SK-N-SH (cell line): ENCODE results near the gene DHRS9. TPM values are rescaled to one million over a fixed set of nuclear protein-coding genes. Genes with fewer than 3 reads are reported as not detected.

Experiments
- CTCF ChIA-PET: fragments of 300-600, 350-600 bp; formaldehyde crosslinking; extraction: SDS; loops from one replicate; lab custom pipeline; 2021; lab: Yijun Ruan, JAX
- POLR2A ChIA-PET: fragments of 350-600 bp; sonication (Branson Sonifier 250); formaldehyde crosslinking; extraction: SDS; loops from one replicate; lab custom pipeline; 2020; ENCODE audit warnings: antibody characterized with exemption, inconsistent platforms; lab: Yijun Ruan, JAX
- DNase-seq: peaks from one replicate; pipeline ENCODE4 v3.0.0; 2012
- H2AFZ ChIP-seq: fragments of 200-600 bp; sonication (generic); 2 replicates; pipeline ENCODE4 v1.8.1; 2016; ENCODE audit warnings: antibody characterized with exemption, mild to moderate bottlenecking, low read depth
- H3F3A ChIP-seq: fragments of 200-600 bp; sonication (generic); replicated peaks from 2 replicates; pipeline ENCODE3; 2016; ENCODE audit warnings: antibody characterized with exemption, mild to moderate bottlenecking; ENCODE audit not compliant: insufficient read depth
- H3K27ac ChIP-seq, 2 experiments: fragments of 200-500 bp in 1 of 2; fragments of 200-600 bp in 1 of 2; sonication (Bioruptor generic) in 1 of 2; sonication (generic), shearing (Covaris generic) in 1 of 2; 2 replicates each; pipeline versions ENCODE4 v1.5.1 to v1.6.1; 2014 to 2016; ENCODE audit warnings: low read depth in 2 of 2, inconsistent platforms in 1 of 2, low read length in 1 of 2, mild to moderate bottlenecking in 1 of 2, mixed read lengths in 1 of 2
- H3K27me3 ChIP-seq: fragments of 200-600 bp; sonication (generic), shearing (Covaris generic); 2 replicates; pipeline ENCODE4 v1.6.1; 2016; ENCODE audit warnings: mixed run types; ENCODE audit not compliant: insufficient read depth
- H3K36me3 ChIP-seq, 2 experiments: fragments of 200-500 bp in 1 of 2; fragments of 200-600 bp in 1 of 2; sonication (Bioruptor generic) in 1 of 2; sonication (generic) in 1 of 2; replicated peaks in 1 of 2; 2 replicates each; pipeline versions ENCODE3 to v1.5.1; 2014 to 2016; ENCODE audit warnings: low read length in 1 of 2, mild to moderate bottlenecking in 1 of 2; ENCODE audit not compliant: insufficient read depth in 2 of 2, control insufficient read depth in 1 of 2
- H3K4me1 ChIP-seq, 2 experiments: fragments of 200-500 bp in 1 of 2; fragments of 200-600 bp in 1 of 2; sonication (Bioruptor generic) in 1 of 2; sonication (generic), shearing (Covaris generic) in 1 of 2; 2 replicates each; pipeline versions ENCODE4 v1.5.1 to v1.6.1; 2014 to 2016; ENCODE audit warnings: low read depth in 1 of 2, low read length in 1 of 2, mixed run types in 1 of 2; ENCODE audit not compliant: insufficient read depth in 2 of 2, control insufficient read depth in 1 of 2
- H3K4me2 ChIP-seq: fragments of 200-600 bp; sonication (generic), shearing (Covaris generic); 2 replicates; pipeline ENCODE4 v1.6.1; 2017; ENCODE audit warnings: mixed run types
- H3K4me3 ChIP-seq, 2 experiments: fragments of 200-500 bp in 1 of 2; fragments of 200-600 bp in 1 of 2; sonication (Bioruptor generic) in 1 of 2; sonication (generic), shearing (Covaris generic) in 1 of 2; 2 replicates each; pipeline versions ENCODE4 v1.5.1 to v1.8.1; 2014 to 2016; ENCODE audit warnings: low read depth in 2 of 2, inconsistent platforms in 1 of 2, low read length in 1 of 2, mild to moderate bottlenecking in 1 of 2, mixed read lengths in 1 of 2, moderate library complexity in 1 of 2
- H3K79me2 ChIP-seq: fragments of 200-600 bp; sonication (generic); 2 replicates; pipeline ENCODE4 v1.8.1; 2017; ENCODE audit warnings: mild to moderate bottlenecking; ENCODE audit not compliant: insufficient read depth
- H3K9ac ChIP-seq: fragments of 200-600 bp; sonication (generic); 2 replicates; pipeline ENCODE4 v1.6.1; 2017; ENCODE audit warnings: mixed run types
- H3K9me2 ChIP-seq: fragments of 200-600 bp; sonication (generic); 2 replicates; pipeline ENCODE4 v1.6.1; 2017; ENCODE audit warnings: mixed run types
- H3K9me3 ChIP-seq: fragments of 200-600 bp; sonication (generic); 2 replicates; pipeline ENCODE4 v1.6.1; 2017; ENCODE audit warnings: mixed run types, mild to moderate bottlenecking, moderate library complexity
- H4K20me1 ChIP-seq: fragments of 200-600 bp; sonication (generic); 2 replicates; pipeline ENCODE4 v1.6.1; 2017; ENCODE audit warnings: mild to moderate bottlenecking, mixed run types; ENCODE audit not compliant: insufficient read depth
- CHD2 ChIP-seq: fragments of 150-350 bp; IDR thresholded peaks from 2 replicates; pipeline ENCODE4 v1.6.1; 2018; ENCODE audit warnings: low read length; ENCODE audit not compliant: partially characterized antibody
- EP300 ChIP-seq, 2 experiments: IDR thresholded peaks; 2 replicates each; pipeline versions ENCODE4 v1.4.0 to v1.6.1; 2012; ENCODE audit warnings: borderline replicate concordance in 1 of 2, low read depth in 1 of 2, low read length in 1 of 2
- GATA2 ChIP-seq: sonication (generic); formaldehyde crosslinking; IDR thresholded peaks from 2 replicates; pipeline ENCODE4 v1.5.0; 2020; ENCODE audit warnings: mild to moderate bottlenecking, missing genetic modification reagents
- RXRA ChIP-seq: IDR thresholded peaks from 2 replicates; pipeline ENCODE4 v1.4.0; 2012; ENCODE audit warnings: low read depth, mild to moderate bottlenecking, borderline replicate concordance
- SMC3 ChIP-seq: IDR thresholded peaks from 2 replicates; pipeline ENCODE4 v1.6.1; 2012; ENCODE audit warnings: low read depth, low read length, improper control_type of control experiment
- TAF1 ChIP-seq: IDR thresholded peaks from 2 replicates; pipeline ENCODE4 v1.6.1; 2012; ENCODE audit warnings: low read depth, mild to moderate bottlenecking, low read length, moderate library complexity, borderline replicate concordance
- TCF12 ChIP-seq: IDR thresholded peaks from 2 replicates; pipeline ENCODE4 v1.4.0; 2012
- WGBS: methylation state at CpG from one replicate; pipeline ENCODE4 v1.1.6; 2017; ENCODE audit warnings: low lambda C conversion rate; 5-methylcytosine and 5-hydroxymethylcytosine counted together
- polyA plus RNA-seq, 3 experiments: library from polyadenylated mRNA; depleted of rRNA; stranded (reverse); fragments of >200 nt; gene quantifications; 2 replicates each; pipeline ENCODE4 v1.2.3, GENCODE V29; 2012
- TF ChIP-seq, protein P1 (sequence below): IDR thresholded peaks from 2 replicates; pipeline ENCODE4 v1.6.1; 2012; ENCODE audit warnings: mild to moderate bottlenecking, low read depth, low read length, moderate library complexity
- TF ChIP-seq, protein P2 (sequence below): fragments of 150-350 bp; IDR thresholded peaks from 2 replicates; pipeline ENCODE4 v1.6.1; 2017; ENCODE audit warnings: antibody characterized with exemption, low read length, low read depth, borderline replicate concordance

The DHRS9 gene
- polyA plus RNA-seq, 1 of the 3 experiments (the other 2 are of a cell fraction) = not detected

DNA sequence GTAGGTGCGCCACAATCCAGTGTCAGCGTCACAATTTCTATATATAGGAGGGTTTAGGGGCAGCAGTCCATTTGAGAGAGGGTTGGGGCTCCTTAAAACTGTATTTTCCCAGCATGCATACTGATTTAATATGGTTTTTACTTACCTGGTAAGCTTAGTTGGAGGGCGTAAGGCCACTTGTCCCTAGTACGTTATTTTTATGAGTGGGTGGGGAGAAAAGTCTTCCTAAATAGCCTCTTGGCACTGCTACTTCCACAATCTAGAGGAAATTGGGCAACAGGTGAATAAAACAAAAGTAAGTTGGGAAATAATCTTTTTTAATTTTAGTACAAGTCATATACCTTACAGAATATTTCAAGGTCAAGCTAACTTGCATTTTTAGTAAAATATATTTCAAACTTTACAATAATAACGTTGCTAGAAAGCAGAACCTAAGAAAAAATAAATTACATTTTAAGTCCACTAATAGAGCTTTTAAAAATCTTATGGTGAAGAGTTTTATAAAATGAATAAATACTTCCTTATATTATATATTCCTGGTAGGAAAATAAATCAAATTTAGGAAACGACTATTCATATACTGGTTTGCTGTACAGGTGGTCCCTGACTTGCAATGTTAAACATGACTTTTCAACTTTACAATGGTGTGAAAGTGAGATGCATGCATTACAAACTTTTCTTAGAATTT lies 20.9 kb downstream of the DHRS9 start (continued):
- TF ChIP-seq, protein P1, sequence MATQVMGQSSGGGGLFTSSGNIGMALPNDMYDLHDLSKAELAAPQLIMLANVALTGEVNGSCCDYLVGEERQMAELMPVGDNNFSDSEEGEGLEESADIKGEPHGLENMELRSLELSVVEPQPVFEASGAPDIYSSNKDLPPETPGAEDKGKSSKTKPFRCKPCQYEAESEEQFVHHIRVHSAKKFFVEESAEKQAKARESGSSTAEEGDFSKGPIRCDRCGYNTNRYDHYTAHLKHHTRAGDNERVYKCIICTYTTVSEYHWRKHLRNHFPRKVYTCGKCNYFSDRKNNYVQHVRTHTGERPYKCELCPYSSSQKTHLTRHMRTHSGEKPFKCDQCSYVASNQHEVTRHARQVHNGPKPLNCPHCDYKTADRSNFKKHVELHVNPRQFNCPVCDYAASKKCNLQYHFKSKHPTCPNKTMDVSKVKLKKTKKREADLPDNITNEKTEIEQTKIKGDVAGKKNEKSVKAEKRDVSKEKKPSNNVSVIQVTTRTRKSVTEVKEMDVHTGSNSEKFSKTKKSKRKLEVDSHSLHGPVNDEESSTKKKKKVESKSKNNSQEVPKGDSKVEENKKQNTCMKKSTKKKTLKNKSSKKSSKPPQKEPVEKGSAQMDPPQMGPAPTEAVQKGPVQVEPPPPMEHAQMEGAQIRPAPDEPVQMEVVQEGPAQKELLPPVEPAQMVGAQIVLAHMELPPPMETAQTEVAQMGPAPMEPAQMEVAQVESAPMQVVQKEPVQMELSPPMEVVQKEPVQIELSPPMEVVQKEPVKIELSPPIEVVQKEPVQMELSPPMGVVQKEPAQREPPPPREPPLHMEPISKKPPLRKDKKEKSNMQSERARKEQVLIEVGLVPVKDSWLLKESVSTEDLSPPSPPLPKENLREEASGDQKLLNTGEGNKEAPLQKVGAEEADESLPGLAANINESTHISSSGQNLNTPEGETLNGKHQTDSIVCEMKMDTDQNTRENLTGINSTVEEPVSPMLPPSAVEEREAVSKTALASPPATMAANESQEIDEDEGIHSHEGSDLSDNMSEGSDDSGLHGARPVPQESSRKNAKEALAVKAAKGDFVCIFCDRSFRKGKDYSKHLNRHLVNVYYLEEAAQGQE = no peak
- no peak for TF ChIP-seq SMC3
- TF ChIP-seq, all 33 proteins: peak for 0

DNA sequence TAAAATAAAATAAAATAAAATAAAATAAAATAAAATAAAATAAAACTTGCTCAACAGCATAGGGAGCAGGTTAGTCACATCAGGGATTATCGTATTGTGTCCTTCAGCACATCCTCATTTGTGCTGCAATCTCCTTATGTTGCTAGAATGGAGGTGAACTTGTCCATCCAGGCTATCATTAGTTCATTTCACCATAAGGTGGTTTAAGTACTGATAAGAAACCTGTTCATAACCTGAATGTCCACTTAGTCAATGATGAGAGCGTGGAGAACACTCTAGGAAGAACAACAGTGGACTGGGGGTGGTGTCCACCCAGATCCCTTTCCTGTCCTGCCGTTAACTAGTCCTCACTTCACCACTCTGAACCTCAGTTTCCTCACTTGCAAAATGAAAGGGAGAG lies 21.9 kb downstream of the DHRS9 start:
- H3K79me2 ChIP-seq = no peaks in the 10 kb centered on the region
- H3K4me3 ChIP-seq = no peak overlapping the region
- ChIA-PET POLR2A (no interaction called here), CTCF (no interaction called here)
- TF ChIP-seq TAF1 (no peak), EP300 (IDR thresholded peaks at IDR 0.05; ENCODE audit: borderline replicate concordance in 1 of 2, low read depth in 1 of 2, low read length in 1 of 2) (no peak), TCF12 (no peak), GATA2 (CRISPR knock-in tag) (no peak), CHD2 (no peak), RXRA (no peak)
- TF ChIP-seq, protein P1 = no peak
- TF ChIP-seq, protein P2, sequence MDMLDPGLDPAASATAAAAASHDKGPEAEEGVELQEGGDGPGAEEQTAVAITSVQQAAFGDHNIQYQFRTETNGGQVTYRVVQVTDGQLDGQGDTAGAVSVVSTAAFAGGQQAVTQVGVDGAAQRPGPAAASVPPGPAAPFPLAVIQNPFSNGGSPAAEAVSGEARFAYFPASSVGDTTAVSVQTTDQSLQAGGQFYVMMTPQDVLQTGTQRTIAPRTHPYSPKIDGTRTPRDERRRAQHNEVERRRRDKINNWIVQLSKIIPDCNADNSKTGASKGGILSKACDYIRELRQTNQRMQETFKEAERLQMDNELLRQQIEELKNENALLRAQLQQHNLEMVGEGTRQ = no peak
- no peaks in the 10 kb centered on the region for H3K4me1 ChIP-seq
- no peak for DNase-seq
- H3K4me2 ChIP-seq = no peak overlapping the region
- no peaks in the 10 kb centered on the region for H3K9me3 ChIP-seq
- H3F3A ChIP-seq = no peaks in the 10 kb centered on the region
- WGBS = 48% methylated on average over 3 of the region's 3 CpGs
- no peak overlapping the region for H3K27ac ChIP-seq
- no peaks in the 10 kb centered on the region for H3K36me3 ChIP-seq
- no peaks in the 10 kb centered on the region for H3K9me2 ChIP-seq
- no peak overlapping the region for H2AFZ ChIP-seq
- H4K20me1 ChIP-seq = no peaks in the 10 kb centered on the region
- H3K9ac ChIP-seq = no peak overlapping the region
- H3K27me3 ChIP-seq = no peaks in the 10 kb centered on the region
